Gastrocnemius medialis (tissue), 4 donors: ENCODE measurements around the gene SLC36A3.

Experiments
- POLR2A ChIP-seq, 2 donors: fragments of 450-650 bp; IDR thresholded peaks; one replicate each; pipeline ENCODE4 v1.6.1; 2017; ENCODE audit warnings: antibody characterized with exemption in 2 of 2, mild to moderate bottlenecking in 2 of 2, moderate library complexity in 2 of 2
- TF ChIP-seq, protein P1 (sequence below), 5 experiments: fragments of 450-650 bp in 3 of 5; fragments of 200-600 bp in 2 of 5; sonication (generic) in 2 of 5; IDR thresholded peaks in 4 of 5; conservative IDR thresholded peaks in 1 of 5; 1 replicate in 4 of 5; 2 replicates in 1 of 5; pipeline ENCODE4 v1.5.1; 2016 to 2019; ENCODE audit warnings: antibody characterized with exemption in 5 of 5, mild to moderate bottlenecking in 3 of 5, moderate library complexity in 3 of 5

DNA sequence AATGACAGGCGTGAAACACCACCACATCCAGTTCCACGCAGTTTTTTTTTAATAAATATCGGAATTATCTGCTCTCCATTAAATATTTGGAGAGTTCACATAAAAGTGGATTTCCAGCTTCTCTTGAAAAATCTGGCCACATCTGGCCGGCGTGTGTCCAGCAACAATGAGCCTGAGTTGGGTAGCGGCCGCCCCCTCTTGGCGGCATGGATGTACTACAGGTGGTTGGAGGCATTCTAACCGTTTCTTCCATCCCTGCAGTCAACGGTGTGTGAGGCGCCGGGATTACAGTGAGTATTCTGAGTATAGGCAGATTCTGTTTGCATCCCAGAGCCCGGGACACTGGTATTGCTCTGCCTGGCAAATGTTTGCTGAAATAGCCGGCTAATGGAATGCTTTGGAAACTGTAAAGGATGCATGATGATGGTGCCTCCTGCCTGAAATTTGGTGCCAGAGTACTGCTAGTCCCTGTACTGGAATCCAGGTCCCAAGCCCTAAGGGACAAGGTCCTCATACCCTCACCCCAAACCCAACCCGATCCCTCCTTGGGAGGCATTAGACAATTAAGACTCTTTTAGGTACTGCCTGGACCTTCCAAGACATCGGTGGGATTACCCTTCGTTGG is 64.2 kb downstream of the SLC36A3 start:
- TF ChIP-seq, protein P1, sequence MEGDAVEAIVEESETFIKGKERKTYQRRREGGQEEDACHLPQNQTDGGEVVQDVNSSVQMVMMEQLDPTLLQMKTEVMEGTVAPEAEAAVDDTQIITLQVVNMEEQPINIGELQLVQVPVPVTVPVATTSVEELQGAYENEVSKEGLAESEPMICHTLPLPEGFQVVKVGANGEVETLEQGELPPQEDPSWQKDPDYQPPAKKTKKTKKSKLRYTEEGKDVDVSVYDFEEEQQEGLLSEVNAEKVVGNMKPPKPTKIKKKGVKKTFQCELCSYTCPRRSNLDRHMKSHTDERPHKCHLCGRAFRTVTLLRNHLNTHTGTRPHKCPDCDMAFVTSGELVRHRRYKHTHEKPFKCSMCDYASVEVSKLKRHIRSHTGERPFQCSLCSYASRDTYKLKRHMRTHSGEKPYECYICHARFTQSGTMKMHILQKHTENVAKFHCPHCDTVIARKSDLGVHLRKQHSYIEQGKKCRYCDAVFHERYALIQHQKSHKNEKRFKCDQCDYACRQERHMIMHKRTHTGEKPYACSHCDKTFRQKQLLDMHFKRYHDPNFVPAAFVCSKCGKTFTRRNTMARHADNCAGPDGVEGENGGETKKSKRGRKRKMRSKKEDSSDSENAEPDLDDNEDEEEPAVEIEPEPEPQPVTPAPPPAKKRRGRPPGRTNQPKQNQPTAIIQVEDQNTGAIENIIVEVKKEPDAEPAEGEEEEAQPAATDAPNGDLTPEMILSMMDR (IDR thresholded peaks at IDR 0.05 in 4 of 5, conservative IDR thresholded peaks at IDR 0.05 in 1 of 5) = peak; percentile 73 to 92 (median 79)
- TF ChIP-seq POLR2A (IDR thresholded peaks at IDR 0.05) = no peak
